HG02981 (cell line): ENCODE measurements around the gene TEKT2.

Experiments
- ATAC-seq: cut with Tn5 transposase; IDR thresholded peaks from one replicate; pipeline ENCODE4 v1.9.1; 2021; ENCODE audit warnings: mild to moderate bottlenecking, moderate library complexity; ENCODE audit not compliant: unreplicated experiment

The TEKT2 gene

GRCh38 chr1:36083635-36084496, at the start of gene TEKT2:
TEKT2 (plus strand) TSS chr1:36084094; CDS start chr1:36084922, 828 bp downstream.
- no peak for ATAC-seq

- no peak for ATAC-seq
Measured at GRCh38 chr1:36034692-36035091, 49.2 kb upstream of the TEKT2 start.

DNA sequence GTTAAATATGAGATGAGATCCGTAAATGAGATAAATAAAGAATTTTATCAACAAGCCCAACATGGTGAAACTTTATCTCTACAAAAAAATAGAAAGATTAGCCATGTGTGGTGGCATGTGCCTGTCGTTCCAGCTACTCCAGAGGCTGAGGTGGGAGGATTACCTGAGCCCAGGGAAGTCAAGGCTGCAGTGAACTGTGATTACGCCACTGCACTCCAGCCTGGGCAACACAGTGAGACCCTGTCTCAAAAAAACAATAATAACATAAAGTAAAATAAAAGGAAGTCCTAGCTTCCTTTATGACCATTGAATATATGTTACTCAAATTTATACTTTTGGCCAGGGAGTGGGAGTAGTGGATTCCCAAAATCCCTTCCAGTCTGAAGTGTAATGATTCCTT, 48.7 kb upstream of the TEKT2 start:
- ATAC-seq = no peak

DNA sequence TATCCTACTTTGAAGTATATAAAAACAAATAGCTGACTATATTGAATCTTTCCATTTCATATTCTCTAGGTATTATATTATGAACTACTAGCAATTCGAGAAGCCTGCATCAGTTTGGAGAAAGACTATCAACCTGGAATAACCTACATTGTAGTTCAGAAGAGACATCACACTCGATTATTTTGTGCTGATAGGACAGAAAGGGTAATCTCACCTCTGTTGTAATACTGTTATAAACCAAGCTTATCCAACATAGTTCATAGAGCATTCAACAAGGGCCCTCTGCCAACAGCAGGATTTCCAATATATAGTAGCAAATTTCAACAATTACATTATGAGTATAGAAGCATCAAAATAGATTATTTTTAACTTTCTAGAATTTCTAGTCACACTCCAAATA, 43.7 kb upstream of the TEKT2 start:
- no peak for ATAC-seq

GRCh38 chr1:36051821-36052220, 32.1 kb upstream of the TEKT2 start:
- ATAC-seq = no peak

DNA sequence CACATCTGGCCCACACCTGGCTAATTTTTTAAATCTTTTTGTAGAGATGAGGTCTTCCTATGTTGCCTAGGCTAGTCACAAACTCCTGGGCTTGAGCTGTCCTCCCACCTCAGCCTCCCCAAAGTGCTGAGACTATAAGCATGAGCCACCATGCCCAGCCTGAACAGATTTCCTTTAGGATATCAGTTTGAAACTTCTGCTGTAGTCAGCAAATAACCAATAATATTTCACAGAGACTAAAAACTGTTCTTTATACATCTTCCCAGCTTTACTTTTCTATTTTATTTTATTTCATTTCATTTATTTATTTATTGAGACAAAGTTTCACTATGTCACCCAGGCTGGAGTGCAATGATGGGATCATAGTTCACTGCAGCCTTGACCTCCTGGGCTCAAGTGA, 29.9 kb upstream of the TEKT2 start:
- ATAC-seq = no peak

GRCh38 chr1:36055706-36056105, 28.2 kb upstream of the TEKT2 start:
- ATAC-seq = no peak

- ATAC-seq = no peak
Measured at GRCh38 chr1:36062315-36062714, 21.6 kb upstream of the TEKT2 start.

GRCh38 chr1:36067871-36068270, 16.0 kb upstream of the TEKT2 start:
- ATAC-seq = no peak

GRCh38 chr1:36068866-36069265, 15.0 kb upstream of the TEKT2 start:
- no peak for ATAC-seq

GRCh38 chr1:36070349-36070748, 13.5 kb upstream of the TEKT2 start:
- no peak for ATAC-seq

GRCh38 chr1:36076979-36077573, 6.8 kb upstream of the TEKT2 start:
- ATAC-seq = no peak

DNA sequence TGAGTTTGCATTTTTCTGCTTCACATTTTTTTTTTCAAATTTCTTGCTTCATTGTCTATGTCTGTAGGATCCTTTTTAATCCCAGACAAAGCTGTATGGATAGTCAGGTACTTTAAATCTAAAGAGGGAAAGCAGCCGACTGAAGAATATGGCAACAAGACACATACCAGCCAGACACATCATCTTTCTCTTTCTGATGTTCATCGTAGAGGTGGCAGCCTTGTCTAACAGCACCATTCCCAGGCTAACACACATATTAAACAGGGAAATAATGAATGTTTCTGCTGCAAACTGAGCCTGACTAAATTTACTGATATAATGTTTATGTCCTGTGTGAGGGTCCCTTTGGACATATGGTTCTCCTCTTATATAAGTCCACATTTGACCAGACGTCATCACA, 3.7 kb upstream of the TEKT2 start:
- ATAC-seq = no peak

GRCh38 chr1:36080801-36081200, 3.1 kb upstream of the TEKT2 start:
- no peak for ATAC-seq

DNA sequence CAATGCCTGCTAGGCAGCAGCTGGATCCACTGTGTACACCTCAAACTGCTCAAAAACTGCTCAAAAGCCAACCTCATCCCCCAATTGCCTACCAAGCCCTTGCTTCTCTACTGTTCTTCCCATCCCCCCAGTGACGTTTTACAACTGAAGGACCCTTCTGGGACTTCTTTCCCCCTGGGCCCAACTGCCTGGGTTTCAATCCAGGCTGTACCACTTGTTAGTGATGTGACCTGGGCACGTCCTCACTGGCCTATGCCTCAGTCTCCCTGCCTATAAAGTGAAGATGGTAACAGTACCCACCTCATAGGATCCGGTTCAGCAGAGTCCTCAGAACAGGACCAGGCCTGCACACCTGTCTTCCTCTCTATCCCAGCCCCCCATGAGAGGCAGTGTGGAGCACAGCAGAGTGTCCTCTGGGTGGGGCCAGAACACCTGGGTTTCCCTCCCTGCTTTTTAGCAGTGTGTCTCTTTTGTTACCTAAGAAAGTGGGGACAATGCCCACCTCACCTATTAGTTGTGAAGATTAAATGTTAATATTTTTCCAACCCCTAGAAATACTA, 1.9 kb upstream of the TEKT2 start:
- no peak for ATAC-seq

- ATAC-seq = no peak
Measured at GRCh38 chr1:36083219-36083618, 675 bp upstream of the TEKT2 start.

DNA sequence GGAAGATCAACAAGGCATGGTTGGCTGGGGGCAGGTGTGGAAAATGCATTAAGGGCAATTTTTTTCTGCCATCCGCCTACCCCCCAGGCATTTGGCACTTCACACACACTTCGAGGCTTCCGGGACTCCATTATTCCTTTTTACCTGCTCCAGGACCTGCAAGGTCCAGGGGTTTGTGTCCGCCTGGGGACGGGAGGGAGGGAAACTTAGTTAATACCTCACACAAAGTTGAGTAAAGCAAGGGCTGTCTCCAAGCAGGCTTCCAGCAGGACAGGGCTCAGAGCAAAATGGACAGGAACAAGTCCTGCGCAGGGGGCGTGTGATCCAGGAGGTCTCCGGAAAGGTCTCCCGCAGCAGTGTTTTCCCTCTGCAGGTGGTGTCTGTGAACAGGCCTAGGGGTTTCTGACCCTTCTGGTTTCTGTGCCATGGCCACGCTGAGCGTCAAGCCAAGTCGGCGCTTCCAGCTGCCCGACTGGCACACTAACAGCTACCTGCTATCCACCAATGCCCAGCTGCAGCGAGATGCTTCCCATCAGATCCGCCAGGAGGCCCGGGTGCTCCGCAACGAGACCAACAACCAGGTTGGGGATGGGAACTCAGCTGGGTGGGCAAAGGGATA, 712 bp downstream of the TEKT2 start:
- ATAC-seq = no peak

GRCh38 chr1:36085126-36085525, 1.2 kb downstream of the TEKT2 start:
- ATAC-seq = no peak

GRCh38 chr1:36085686-36086526, 2.0 kb downstream of the TEKT2 start:
- ATAC-seq = no peak

- no peak for ATAC-seq
Measured at GRCh38 chr1:36086529-36087232, 2.8 kb downstream of the TEKT2 start.
